HG03175 (cell line): ENCODE data around the gene CYP26B1.

Experiments used
- ATAC-seq: cut with Tn5 transposase; IDR thresholded peaks from one replicate; pipeline ENCODE4 v1.9.1; 2021; ENCODE audit warnings: mild to moderate bottlenecking, moderate library complexity; ENCODE audit not compliant: unreplicated experiment

Gene CYP26B1

GRCh38 chr2:72155151-72155550, 7.5 kb upstream of the CYP26B1 start:
- no peak for ATAC-seq

DNA sequence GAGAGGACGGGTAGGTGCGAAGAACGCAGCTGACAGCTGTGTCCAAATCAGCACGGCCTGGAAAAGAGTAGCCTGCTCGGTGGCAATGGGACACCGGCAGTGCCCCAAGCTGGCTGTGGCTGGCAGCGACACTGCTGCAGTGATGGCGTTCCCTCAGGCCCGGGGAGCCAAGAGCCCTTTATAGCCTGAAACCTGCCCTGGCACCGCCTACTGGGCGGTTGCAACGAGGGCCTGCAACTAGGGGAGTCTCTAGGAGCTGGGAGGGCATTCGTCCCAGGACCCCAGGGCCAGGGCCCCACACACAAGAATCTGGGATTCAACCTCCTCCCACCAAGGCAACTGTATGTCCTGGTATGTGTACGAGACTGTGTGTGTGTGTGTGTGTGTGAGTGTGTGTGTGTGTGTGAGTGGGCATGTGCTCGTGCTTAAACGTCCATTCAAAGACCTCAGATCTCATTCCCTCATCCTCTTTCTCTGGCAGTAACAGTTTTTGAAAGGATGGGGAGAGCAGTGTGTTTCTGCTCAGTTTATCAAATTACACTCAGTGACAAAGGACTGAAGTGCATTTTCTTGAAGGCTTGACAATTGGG, 6.8 kb upstream of the CYP26B1 start:
- ATAC-seq = no peak

DNA sequence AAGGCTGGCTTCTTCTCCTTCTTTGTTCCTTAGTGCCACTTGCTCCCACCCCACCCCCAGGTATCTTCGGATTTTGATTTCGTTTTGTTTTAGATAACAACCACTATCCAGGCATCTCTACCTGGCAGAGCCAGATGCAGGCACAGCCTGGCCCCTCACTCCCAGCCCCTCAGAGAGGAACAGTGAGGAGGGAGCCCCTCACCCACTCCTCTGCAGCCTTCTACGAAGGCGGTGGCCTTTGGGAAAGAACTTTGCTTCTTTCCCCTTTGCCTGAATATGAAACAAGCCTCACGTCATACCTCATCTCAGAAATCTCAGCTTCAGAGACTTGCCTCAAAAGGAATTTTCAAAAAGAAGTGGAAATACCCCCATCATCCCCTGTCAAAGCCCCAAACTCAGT, 6.3 kb upstream of the CYP26B1 start:
- ATAC-seq = no peak

GRCh38 chr2:72153026-72153791, 5.5 kb upstream of the CYP26B1 start:
- no peak for ATAC-seq

DNA sequence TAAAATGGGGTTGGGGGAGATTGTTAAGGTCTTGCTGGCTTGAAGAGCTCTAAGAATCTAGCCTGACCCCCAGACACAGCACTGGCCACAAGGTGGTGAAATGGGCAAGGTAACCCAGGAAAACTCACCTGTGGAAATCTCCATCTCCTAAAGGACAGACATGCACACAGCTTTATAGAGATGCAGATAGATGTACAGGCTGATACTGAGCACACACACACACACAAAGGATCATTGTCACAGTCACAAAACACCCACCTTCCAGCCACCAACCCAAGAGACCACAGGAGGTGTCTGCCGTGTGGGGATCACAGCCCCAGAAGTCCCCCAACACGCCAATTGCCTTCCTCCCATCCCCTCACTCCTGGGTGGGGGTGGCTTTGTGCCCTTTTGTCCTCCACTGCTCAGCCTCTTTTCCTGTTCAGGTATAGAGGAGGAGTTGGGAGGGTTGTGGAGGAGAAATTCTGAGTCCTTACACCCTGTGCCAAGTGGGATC, 3.2 kb upstream of the CYP26B1 start:
- ATAC-seq = no peak

- peak; percentile 73 for ATAC-seq
Observed at GRCh38 chr2:72150157-72150860, 2.6 kb upstream of the CYP26B1 start.

- ATAC-seq = no peak
Observed at GRCh38 chr2:72149556-72150156, 2.0 kb upstream of the CYP26B1 start.

GRCh38 chr2:72148837-72149555, 1.3 kb upstream of the CYP26B1 start:
- no peak for ATAC-seq

DNA sequence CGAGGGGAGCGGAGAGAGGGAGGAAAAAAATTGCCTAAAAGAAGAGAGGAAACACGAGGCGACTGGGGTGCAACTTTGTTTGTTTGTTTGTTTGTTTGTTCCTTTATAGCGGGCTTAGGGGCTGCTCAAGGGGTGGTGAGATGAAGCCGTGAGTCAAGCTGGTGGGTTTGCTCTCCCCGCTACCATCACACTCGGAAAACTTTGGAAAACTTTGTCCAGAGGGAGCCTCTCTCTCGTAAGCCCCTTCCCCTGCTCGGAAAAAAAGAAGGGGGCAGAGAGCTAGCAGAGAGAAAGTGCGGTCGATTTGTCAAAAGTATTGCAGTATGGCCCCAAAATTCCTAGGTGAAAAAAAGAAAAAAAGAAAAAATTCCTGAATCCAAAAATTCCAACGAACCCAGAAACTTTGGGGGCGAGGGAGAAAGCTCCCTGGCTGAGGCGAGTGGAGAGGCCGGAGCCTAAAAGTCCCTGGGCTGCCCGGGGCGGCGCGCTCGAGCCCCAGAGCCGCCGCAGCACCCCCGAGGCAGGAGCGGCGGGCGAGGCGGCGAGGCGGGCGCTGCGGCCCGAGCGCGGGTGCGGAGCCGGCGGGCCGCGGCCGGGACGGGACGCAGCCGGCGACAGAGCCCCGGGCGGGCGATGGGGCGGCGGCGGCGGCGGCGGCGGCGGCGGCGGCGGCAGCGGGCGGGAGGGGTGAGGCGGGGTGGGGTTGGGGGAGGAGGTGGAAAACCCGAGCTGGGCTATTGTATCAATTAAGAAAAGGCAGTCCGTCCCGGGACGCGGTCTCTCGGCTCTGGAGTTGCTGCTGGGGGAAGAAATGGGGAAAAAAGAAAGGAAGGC, 558 bp upstream of the CYP26B1 start:
- ATAC-seq = no peak

DNA sequence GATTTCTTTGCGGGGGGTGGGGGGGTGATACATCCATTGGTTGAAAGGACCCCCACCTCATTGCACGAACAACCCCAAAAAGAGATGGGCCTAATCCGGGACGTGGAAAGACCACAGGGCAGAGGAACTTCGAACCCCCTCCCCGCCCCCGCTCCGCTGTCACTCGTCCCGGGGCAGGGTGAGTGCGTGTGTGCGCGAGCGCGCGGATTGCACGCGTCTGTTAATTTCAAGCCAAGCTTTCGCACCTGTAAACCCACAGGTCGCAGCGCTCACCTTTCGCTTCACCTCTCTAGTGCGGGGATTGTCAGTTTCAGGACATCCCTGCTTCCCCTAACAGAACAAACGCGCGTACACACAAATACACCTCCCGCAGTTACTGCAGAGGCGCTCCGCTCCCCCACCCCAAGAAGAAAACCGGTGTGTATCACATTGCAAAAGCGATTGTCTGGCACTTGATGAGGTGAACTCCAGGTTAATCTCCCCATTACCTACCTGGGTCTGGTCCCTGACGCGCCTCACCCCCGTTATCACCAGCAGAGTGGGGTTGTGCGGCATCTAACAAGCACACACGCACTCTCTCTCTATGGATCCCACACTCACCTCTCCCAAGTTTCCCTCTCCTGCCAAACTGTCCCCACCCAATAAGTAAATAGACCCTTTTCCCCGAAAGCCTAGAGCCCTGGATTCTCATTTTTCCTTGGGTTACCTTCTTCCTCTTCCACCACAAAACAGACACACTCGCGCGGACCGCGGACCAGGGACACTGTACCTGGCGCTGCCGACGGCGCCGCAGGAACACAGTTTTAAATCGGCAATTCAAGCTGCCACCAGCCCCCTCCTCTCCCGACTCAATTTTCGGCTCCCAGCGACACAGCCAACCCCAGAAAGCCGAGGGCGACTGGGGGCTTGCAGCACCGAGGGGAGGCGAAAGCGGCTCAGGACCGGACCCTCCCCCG, 1.0 kb downstream of the CYP26B1 start:
- ATAC-seq = no peak

GRCh38 chr2:72145658-72146329, 1.9 kb downstream of the CYP26B1 start:
- no peak for ATAC-seq

GRCh38 chr2:72145289-72145657, 2.4 kb downstream of the CYP26B1 start:
- no peak for ATAC-seq

DNA sequence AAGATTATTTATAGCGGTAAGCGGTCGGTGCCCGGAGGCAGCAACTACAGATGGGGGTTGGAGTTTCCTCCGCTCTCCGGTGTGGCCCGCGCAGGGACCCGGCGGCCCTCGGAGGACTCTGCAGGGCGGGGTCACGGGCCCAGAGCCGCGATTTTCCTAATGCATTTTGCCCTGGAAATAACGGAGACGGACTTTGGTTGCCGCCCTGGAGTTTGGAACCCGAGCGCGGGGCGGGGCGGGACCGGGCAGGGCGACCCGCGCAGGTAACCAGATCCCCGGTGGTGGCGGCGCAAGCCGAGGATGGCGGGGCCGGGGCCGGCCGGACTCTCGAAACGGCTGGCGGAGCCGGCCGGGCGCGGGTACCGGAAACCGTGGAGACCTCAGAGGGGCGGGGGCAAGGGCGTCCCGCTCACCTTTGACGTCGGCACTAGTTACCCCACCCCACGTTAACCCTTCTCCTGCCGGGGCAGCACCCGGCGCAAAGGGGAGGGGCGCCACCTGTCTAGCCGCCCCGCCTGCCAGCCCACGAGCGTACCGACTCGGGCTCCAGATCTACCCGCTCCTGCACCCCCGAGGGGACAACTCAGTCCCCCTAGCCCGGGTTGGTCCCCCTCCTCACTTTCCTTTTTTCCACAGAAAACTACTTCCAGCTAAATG, 2.9 kb downstream of the CYP26B1 start:
- no peak for ATAC-seq

- ATAC-seq = no peak
Observed at GRCh38 chr2:72144274-72144631, 3.4 kb downstream of the CYP26B1 start.

GRCh38 chr2:72143441-72144273, 4.0 kb downstream of the CYP26B1 start:
- ATAC-seq = no peak

DNA sequence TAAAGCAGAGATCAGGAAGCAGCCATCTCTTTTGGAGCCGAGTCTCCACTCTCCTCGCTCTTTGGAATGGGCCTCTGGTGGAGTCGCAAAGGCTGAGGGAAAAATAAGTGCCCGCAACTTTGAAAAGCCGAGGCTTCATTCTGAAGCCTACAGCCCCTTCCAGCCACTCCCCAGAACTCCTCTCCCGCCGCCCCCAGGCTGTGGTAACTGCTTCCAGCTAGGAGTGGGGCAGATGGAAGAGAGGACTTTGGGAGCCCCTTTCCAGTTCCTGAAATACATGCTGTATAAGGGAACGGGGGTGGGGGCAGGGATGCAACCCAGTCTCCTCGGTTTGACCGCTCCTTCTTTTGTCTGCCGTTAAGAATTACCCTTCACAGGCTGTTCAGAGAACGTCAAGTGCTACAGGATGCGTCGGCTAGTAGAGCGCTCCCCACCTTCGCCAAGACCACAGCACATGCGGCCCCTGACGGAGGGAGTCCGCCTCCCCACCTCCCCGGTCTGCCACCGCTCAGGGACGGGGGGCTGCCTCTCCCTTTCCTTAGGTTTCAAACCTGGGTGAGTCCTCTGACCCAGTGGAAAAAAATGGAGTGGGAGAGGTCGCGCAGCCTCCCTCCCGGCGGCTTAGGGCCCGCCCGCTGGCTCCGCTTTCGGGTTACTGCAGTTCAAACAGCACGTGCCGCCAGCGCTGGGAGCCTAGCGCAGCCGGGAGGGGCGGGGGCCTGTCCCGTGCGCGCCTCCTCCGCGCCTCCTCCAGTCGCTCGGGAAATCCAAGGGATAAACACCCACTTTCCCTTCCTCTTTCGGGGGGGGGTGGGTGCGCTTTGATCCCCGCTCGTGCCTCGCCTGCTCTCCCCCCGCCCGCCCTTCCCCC, 4.9 kb downstream of the CYP26B1 start:
- ATAC-seq = no peak
